HG03196 (cell line): Measurements from ENCODE around the gene TIMM23.

ENCODE experiments used
- ATAC-seq: cut with Tn5 transposase; IDR thresholded peaks from one replicate; pipeline ENCODE4 v1.9.1; 2021; ENCODE audit not compliant: unreplicated experiment

TIMM23 gene

GRCh38 chr10:46052057-46052790 lies 79.9 kb downstream of the TIMM23 start:
- ATAC-seq: no peak

GRCh38 chr10:46052791-46053375 lies 80.6 kb downstream of the TIMM23 start:
- no peak for ATAC-seq
